Activated CD4-positive, alpha-beta T cell treated with anti-CD3 and anti-CD28 coated beads for 36 hours (primary cell): ENCODE data around the gene APBA1. TPM values are rescaled to one million over a fixed set of nuclear protein-coding genes. Genes with fewer than 3 reads are reported as not detected.
"Not testable (repeated sequence)": the region's sequence is repeated elsewhere in the genome, so short reads cannot be mapped to it uniquely, and the experiment has no call there.

Source experiments
- ATAC-seq: fragments of 200-7000 bp; cut with Tn5 transposase; one replicate; pipeline ENCODE4 v1.10.0; 2021; ENCODE audit warnings: mild to moderate bottlenecking, moderate library complexity
- CTCF ChIA-PET: fragments of 350-600 bp; sonication (Branson Sonifier 250); formaldehyde crosslinking; loops from one replicate; lab custom pipeline; 2021; ENCODE audit warnings: antibody characterized with exemption; lab: Charles Lee
- POLR2A ChIA-PET: fragments of 350-600 bp; sonication (Branson Sonifier 250); formaldehyde crosslinking; loops from one replicate; lab custom pipeline; 2021; ENCODE audit warnings: antibody characterized with exemption, inconsistent platforms; lab: Charles Lee
- DNase-seq: peaks from one replicate; pipeline ENCODE4 v3.0.0-alpha.2; 2020
- H3K27ac Mint-ChIP-seq: one replicate; pipeline ENCODE4 v1.8.0; 2021; ENCODE audit warnings: mixed read lengths
- H3K27me3 Mint-ChIP-seq: one replicate; pipeline ENCODE4 v1.8.0; 2021; ENCODE audit warnings: mixed read lengths
- H3K36me3 Mint-ChIP-seq: one replicate; pipeline ENCODE4 v1.8.0; 2021; ENCODE audit warnings: low read depth, mixed read lengths
- H3K4me1 Mint-ChIP-seq: one replicate; pipeline ENCODE4 v1.8.0; 2021; ENCODE audit warnings: mixed read lengths
- H3K4me3 Mint-ChIP-seq: one replicate; pipeline ENCODE4 v1.8.0; 2021; ENCODE audit warnings: mild to moderate bottlenecking, moderate library complexity, mixed read lengths
- H3K9me3 Mint-ChIP-seq: one replicate; pipeline ENCODE4 v1.8.0; 2021; ENCODE audit warnings: low read depth, mixed read lengths
- intact Hi-C, 2 experiments: fragments of 100-400 bp; cut with DNase I in 1 of 2; cut with micrococcal nuclease in 1 of 2; formaldehyde crosslinking; loops; one replicate each; pipeline versions ENCODE4 v1.14.2 to v1.15.1; 2022 to 2024; cut with DNase I, micrococcal nuclease
- total RNA-seq, 2 experiments: library from RNA; stranded (reverse); gene quantifications; one replicate each; pipeline ENCODE4 v1.2.3, GENCODE V29; 2021

APBA1 gene
- total RNA-seq, 2 experiments from 2014 or later: 0.16 to 0.35 TPM

- H3K9me3 Mint-ChIP-seq, H3K4me3 Mint-ChIP-seq, H3K27me3 Mint-ChIP-seq, DNase-seq, H3K4me1 Mint-ChIP-seq, H3K36me3 Mint-ChIP-seq, H3K27ac Mint-ChIP-seq, POLR2A ChIA-PET, ATAC-seq, CTCF ChIA-PET, intact Hi-C loops: not testable (repeated sequence)
Measured at GRCh38 chr9:69439654-69440053, 232.5 kb downstream of the APBA1 start.

GRCh38 chr9:69433968-69434367 is 238.2 kb downstream of the APBA1 start:
- no peak for DNase-seq
- Mint-ChIP-seq H3K27me3 (no peaks in the 10 kb centered on the region), H3K9me3 (no peaks in the 10 kb centered on the region), H3K4me1 (no peaks in the 10 kb centered on the region), H3K27ac (no peak overlapping the region), H3K36me3 (no peaks in the 10 kb centered on the region), H3K4me3 (no peak overlapping the region)
- ATAC-seq: no peak
- intact Hi-C loops: no loop called here
- POLR2A ChIA-PET: no interaction called here
- CTCF ChIA-PET: no interaction called here

GRCh38 chr9:69433392-69433791 is 238.8 kb downstream of the APBA1 start:
- ChIA-PET POLR2A (no interaction called here), CTCF (no interaction called here)
- no peaks in the 10 kb centered on the region for H3K9me3 Mint-ChIP-seq
- H3K36me3 Mint-ChIP-seq: no peaks in the 10 kb centered on the region
- no peak for DNase-seq
- no peaks in the 10 kb centered on the region for H3K4me1 Mint-ChIP-seq
- intact Hi-C loops: no loop called here
- no peaks in the 10 kb centered on the region for H3K27me3 Mint-ChIP-seq
- no peak overlapping the region for H3K27ac Mint-ChIP-seq
- no peak overlapping the region for H3K4me3 Mint-ChIP-seq
- ATAC-seq: no peak

- no peaks in the 10 kb centered on the region for H3K36me3 Mint-ChIP-seq
- no peaks in the 10 kb centered on the region for H3K9me3 Mint-ChIP-seq
- no peaks in the 10 kb centered on the region for H3K27me3 Mint-ChIP-seq
- H3K4me3 Mint-ChIP-seq: no peak overlapping the region
- ChIA-PET POLR2A (no interaction called here), CTCF (no interaction called here)
- H3K27ac Mint-ChIP-seq: no peak overlapping the region
- ATAC-seq (no peak), DNase-seq (no peak)
- intact Hi-C loops: no loop called here
- H3K4me1 Mint-ChIP-seq: no peaks in the 10 kb centered on the region
Measured at GRCh38 chr9:69432623-69433022, 239.5 kb downstream of the APBA1 start.

- no peak overlapping the region for H3K4me3 Mint-ChIP-seq
- no peaks in the 10 kb centered on the region for H3K27me3 Mint-ChIP-seq
- no peak overlapping the region for H3K27ac Mint-ChIP-seq
- DNase-seq: no peak
- no peaks in the 10 kb centered on the region for H3K36me3 Mint-ChIP-seq
- ChIA-PET CTCF (no interaction called here), POLR2A (no interaction called here)
- no peaks in the 10 kb centered on the region for H3K4me1 Mint-ChIP-seq
- H3K9me3 Mint-ChIP-seq: no peaks in the 10 kb centered on the region
- intact Hi-C loops: no loop called here
- ATAC-seq: no peak
Measured at GRCh38 chr9:69431777-69432176, 240.4 kb downstream of the APBA1 start.

- Mint-ChIP-seq H3K4me3 (no peak overlapping the region), H3K4me1 (no peaks in the 10 kb centered on the region), H3K9me3 (no peaks in the 10 kb centered on the region), H3K27ac (no peak overlapping the region), H3K36me3 (no peaks in the 10 kb centered on the region), H3K27me3 (no peaks in the 10 kb centered on the region)
- CTCF ChIA-PET: no interaction called here
- DNase-seq: no peak
- POLR2A ChIA-PET: no interaction called here
- intact Hi-C loops: no loop called here
- no peak for ATAC-seq
Measured at GRCh38 chr9:69431203-69431602, 241.0 kb downstream of the APBA1 start.

- ChIA-PET POLR2A (no interaction called here), CTCF (no interaction called here)
- Mint-ChIP-seq H3K4me3 (no peak overlapping the region), H3K9me3 (no peaks in the 10 kb centered on the region), H3K27ac (no peak overlapping the region), H3K27me3 (no peaks in the 10 kb centered on the region), H3K4me1 (no peaks in the 10 kb centered on the region), H3K36me3 (no peaks in the 10 kb centered on the region)
- DNase-seq (no peak), ATAC-seq (no peak)
- intact Hi-C loops: no loop called here
Measured at GRCh38 chr9:69430206-69430605, 242.0 kb downstream of the APBA1 start.

GRCh38 chr9:69429281-69429680 is 242.9 kb downstream of the APBA1 start:
- H3K4me1 Mint-ChIP-seq: no peaks in the 10 kb centered on the region
- DNase-seq (no peak), ATAC-seq (no peak)
- ChIA-PET CTCF (no interaction called here), POLR2A (no interaction called here)
- no peak overlapping the region for H3K27ac Mint-ChIP-seq
- intact Hi-C loops: loop anchor here in 1 of 2 experiments (10.0 kb wide), 1 partner anchor 446 kb away; no protein-coding TSS in a partner anchor
- H3K4me3 Mint-ChIP-seq: no peak overlapping the region
- H3K9me3 Mint-ChIP-seq: no peaks in the 10 kb centered on the region
- H3K27me3 Mint-ChIP-seq: no peaks in the 10 kb centered on the region
- H3K36me3 Mint-ChIP-seq: no peaks in the 10 kb centered on the region

GRCh38 chr9:69428017-69428785 is 244.0 kb downstream of the APBA1 start:
- CTCF ChIA-PET: no interaction called here
- Mint-ChIP-seq H3K36me3 (no peaks in the 10 kb centered on the region), H3K9me3 (no peaks in the 10 kb centered on the region), H3K27me3 (no peaks in the 10 kb centered on the region), H3K27ac (no peak overlapping the region), H3K4me3 (no peak overlapping the region), H3K4me1 (no peaks in the 10 kb centered on the region)
- intact Hi-C loops: loop anchor here in 1 of 2 experiments (10.0 kb wide), 1 partner anchor 447 kb away; no protein-coding TSS in a partner anchor
- POLR2A ChIA-PET: no interaction called here
- DNase-seq (no peak), ATAC-seq (no peak)

GRCh38 chr9:69427286-69427685 is 244.9 kb downstream of the APBA1 start:
- CTCF ChIA-PET: interaction anchor here (1.3 to 1.5 kb wide), 2 partner anchors 14 to 121 kb away, joined by 3 read pairs; no protein-coding TSS in a partner anchor
- H3K27me3 Mint-ChIP-seq: peaks cover under 1% of the 10 kb centered on the region
- intact Hi-C loops: loop anchor here in 1 of 2 experiments (10.0 kb wide), 1 partner anchor 448 kb away; no protein-coding TSS in a partner anchor
- no peak overlapping the region for H3K27ac Mint-ChIP-seq
- POLR2A ChIA-PET: no interaction called here
- no peaks in the 10 kb centered on the region for H3K36me3 Mint-ChIP-seq
- ATAC-seq (no peak), DNase-seq (no peak)
- H3K9me3 Mint-ChIP-seq: no peaks in the 10 kb centered on the region
- no peak overlapping the region for H3K4me3 Mint-ChIP-seq
- H3K4me1 Mint-ChIP-seq: no peaks in the 10 kb centered on the region

GRCh38 chr9:69425136-69425801 is 246.9 kb downstream of the APBA1 start:
- Mint-ChIP-seq H3K4me3 (no peak overlapping the region), H3K9me3 (no peaks in the 10 kb centered on the region), H3K4me1 (no peaks in the 10 kb centered on the region), H3K27ac (no peak overlapping the region), H3K27me3 (peaks cover 9% of the 10 kb centered on the region), H3K36me3 (no peaks in the 10 kb centered on the region)
- intact Hi-C loops: loop anchor here in 1 of 2 experiments (10.0 kb wide), 1 partner anchor 450 kb away; no protein-coding TSS in a partner anchor
- ATAC-seq (no peak), DNase-seq (no peak)
- ChIA-PET CTCF (interaction anchor here (2.0 kb wide), 1 partner anchor 122 kb away, joined by 7 read pairs; no protein-coding TSS in a partner anchor), POLR2A (no interaction called here)
